Activated CD4-positive, alpha-beta memory T cell treated with anti-CD3 and anti-CD28 coated beads for 36 hours (primary cell): ENCODE results near the gene FNTB. TPM values are rescaled to one million over a fixed set of nuclear protein-coding genes. Genes with fewer than 3 reads are reported as not detected.

Experiments used
- CTCF ChIA-PET: fragments of 350-600 bp; sonication (Branson Sonifier 250); formaldehyde crosslinking; loops from one replicate; lab custom pipeline; 2021; ENCODE audit warnings: antibody characterized with exemption, inconsistent platforms; lab: Charles Lee
- POLR2A ChIA-PET: fragments of 350-600 bp; sonication (Branson Sonifier 250); formaldehyde crosslinking; loops from one replicate; lab custom pipeline; 2021; ENCODE audit warnings: antibody characterized with exemption; lab: Charles Lee
- DNase-seq: peaks from one replicate; pipeline ENCODE4 v3.0.0-alpha.2; 2020
- H3K27ac Mint-ChIP-seq: one replicate; pipeline ENCODE4 v1.8.0; 2021; ENCODE audit warnings: mixed read lengths
- H3K27me3 Mint-ChIP-seq: one replicate; pipeline ENCODE4 v1.8.0; 2021; ENCODE audit warnings: mixed read lengths
- H3K36me3 Mint-ChIP-seq: one replicate; pipeline ENCODE4 v1.8.0; 2021; ENCODE audit warnings: mixed read lengths
- H3K4me1 Mint-ChIP-seq: one replicate; pipeline ENCODE4 v1.8.0; 2021; ENCODE audit warnings: low read depth, mixed read lengths
- H3K4me3 Mint-ChIP-seq: one replicate; pipeline ENCODE4 v1.8.0; 2021; ENCODE audit warnings: mild to moderate bottlenecking, mixed read lengths
- H3K9me3 Mint-ChIP-seq: one replicate; pipeline ENCODE4 v1.8.0; 2021; ENCODE audit warnings: mixed read lengths
- intact Hi-C: fragments of 100-400 bp; cut with micrococcal nuclease; formaldehyde crosslinking; loops from one replicate; pipeline ENCODE4 v1.15.1; 2023
- total RNA-seq, 2 experiments: library from RNA; stranded (reverse); gene quantifications; one replicate each; pipeline ENCODE4 v1.2.3, GENCODE V29; 2021

The FNTB gene, protein sequence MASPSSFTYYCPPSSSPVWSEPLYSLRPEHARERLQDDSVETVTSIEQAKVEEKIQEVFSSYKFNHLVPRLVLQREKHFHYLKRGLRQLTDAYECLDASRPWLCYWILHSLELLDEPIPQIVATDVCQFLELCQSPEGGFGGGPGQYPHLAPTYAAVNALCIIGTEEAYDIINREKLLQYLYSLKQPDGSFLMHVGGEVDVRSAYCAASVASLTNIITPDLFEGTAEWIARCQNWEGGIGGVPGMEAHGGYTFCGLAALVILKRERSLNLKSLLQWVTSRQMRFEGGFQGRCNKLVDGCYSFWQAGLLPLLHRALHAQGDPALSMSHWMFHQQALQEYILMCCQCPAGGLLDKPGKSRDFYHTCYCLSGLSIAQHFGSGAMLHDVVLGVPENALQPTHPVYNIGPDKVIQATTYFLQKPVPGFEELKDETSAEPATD
- total RNA-seq: 10 to 100 TPM in 1 of 2 experiments, 1 to 10 TPM in 1; 8.8 to 12.3 TPM

- Mint-ChIP-seq H3K36me3 (peaks cover 3% of the 10 kb centered on the region), H3K4me3 (peak within 1 kb of the TSS; percentile 98), H3K4me1 (peaks cover 39% of the 10 kb centered on the region), H3K27me3 (no peaks in the 10 kb centered on the region), H3K9me3 (no peaks in the 10 kb centered on the region), H3K27ac (peak within 1 kb of the TSS; percentile 98)
- ChIA-PET POLR2A (interaction anchor here (0.6 to 2.3 kb wide), 7 partner anchors 12 to 114 kb away, joined by 3 to 17 read pairs (median 3); no protein-coding TSS in a partner anchor), CTCF (interaction anchor here (0.5 to 5.6 kb wide), 25 partner anchors 8 to 973 kb away, joined by 3 to 30 read pairs (median 3); partner anchors contain the start of genes CHURC1 and MAX)
- peak; percentile 95 for DNase-seq
- intact Hi-C loops: loop anchor here (1.0 to 10.0 kb wide), 10 partner anchors 16 to 858 kb away; partner anchors contain the start of genes CHURC1, FUT8 and MAX
Observed at GRCh38 chr14:64986648-64987437, at the start of gene FNTB. FNTB (plus strand) TSS chr14:64986895; CDS start chr14:64986954, 59 bp downstream.

DNA sequence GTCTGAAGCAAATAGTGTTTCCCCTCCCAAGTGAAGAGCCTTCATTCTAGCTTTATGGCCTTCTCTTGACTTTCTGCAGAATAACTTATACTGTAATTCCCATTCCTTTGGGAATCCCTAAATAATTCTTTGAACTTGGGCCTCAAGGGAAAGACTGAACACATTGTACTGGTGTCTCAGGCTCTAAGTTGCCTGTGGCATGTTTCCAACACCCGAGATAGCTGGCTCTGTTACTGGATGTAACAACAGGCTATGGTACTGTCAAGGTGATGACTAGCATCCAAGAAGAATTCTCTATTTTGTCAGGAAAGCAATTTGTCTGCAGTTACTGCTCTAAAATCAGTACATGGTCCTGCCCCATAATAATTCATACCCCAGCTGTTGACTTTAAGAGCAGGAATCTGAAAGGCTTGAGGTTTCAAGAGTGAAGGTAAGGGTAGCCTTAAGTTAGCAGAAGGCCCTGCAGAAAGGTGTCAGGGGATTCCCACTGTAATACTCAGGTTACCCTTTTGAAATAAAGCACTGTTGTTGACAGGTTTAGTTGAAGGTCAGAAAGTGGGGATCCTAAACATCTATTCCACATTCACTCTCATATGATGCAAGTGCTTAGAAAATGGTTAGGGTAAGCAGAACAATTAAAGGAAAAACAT is 49.4 kb upstream of the FNTB start:
- H3K4me3 Mint-ChIP-seq: no peak overlapping the region
- no peaks in the 10 kb centered on the region for H3K27me3 Mint-ChIP-seq
- intact Hi-C loops: loop anchor here (1.0 kb wide), 1 partner anchor 9 kb away; no protein-coding TSS in a partner anchor
- H3K36me3 Mint-ChIP-seq: peaks cover 18% of the 10 kb centered on the region
- POLR2A ChIA-PET: interaction anchor here (0.5 to 2.2 kb wide), 2 partner anchors 20 to 22 kb away, joined by 3 to 8 read pairs; partner anchors contain the start of gene CHURC1
- H3K4me1 Mint-ChIP-seq: peaks cover 60% of the 10 kb centered on the region
- no peak for DNase-seq
- H3K27ac Mint-ChIP-seq: peak overlapping the region; percentile 28
- no peaks in the 10 kb centered on the region for H3K9me3 Mint-ChIP-seq
- CTCF ChIA-PET: interaction anchor here (1.2 to 1.9 kb wide), 5 partner anchors 13 to 114 kb away, joined by 3 to 10 read pairs (median 4); no protein-coding TSS in a partner anchor

DNA sequence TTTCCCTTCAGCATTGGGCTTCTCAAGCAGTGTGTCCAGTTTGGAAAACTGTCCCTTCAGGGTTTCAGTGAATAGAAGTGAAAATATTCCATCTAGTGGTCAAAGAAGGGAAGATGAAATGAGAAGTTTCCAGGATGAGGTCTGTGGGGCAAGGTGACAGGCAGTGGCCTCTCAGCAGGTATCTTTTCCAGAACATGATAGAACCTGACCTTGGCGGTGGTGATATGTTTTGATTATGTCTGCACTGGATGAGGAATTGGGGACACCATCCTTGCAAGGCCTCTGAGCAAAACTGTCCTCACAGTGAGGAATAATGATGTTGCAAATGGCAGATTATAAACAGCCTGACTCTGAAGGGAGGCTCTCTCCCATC is 48.9 kb upstream of the FNTB start:
- no peak for DNase-seq
- H3K27ac Mint-ChIP-seq: peak overlapping the region; percentile 28
- no peak overlapping the region for H3K4me3 Mint-ChIP-seq
- H3K36me3 Mint-ChIP-seq: peaks cover 18% of the 10 kb centered on the region
- H3K27me3 Mint-ChIP-seq: no peaks in the 10 kb centered on the region
- POLR2A ChIA-PET: no interaction called here
- H3K9me3 Mint-ChIP-seq: no peaks in the 10 kb centered on the region
- CTCF ChIA-PET: interaction anchor here (1.2 to 1.5 kb wide), 2 partner anchors 46 to 115 kb away, joined by 4 to 5 read pairs; no protein-coding TSS in a partner anchor
- H3K4me1 Mint-ChIP-seq: peaks cover 58% of the 10 kb centered on the region
- intact Hi-C loops: loop anchor here (1.0 kb wide), 1 partner anchor 10 kb away; no protein-coding TSS in a partner anchor

DNA sequence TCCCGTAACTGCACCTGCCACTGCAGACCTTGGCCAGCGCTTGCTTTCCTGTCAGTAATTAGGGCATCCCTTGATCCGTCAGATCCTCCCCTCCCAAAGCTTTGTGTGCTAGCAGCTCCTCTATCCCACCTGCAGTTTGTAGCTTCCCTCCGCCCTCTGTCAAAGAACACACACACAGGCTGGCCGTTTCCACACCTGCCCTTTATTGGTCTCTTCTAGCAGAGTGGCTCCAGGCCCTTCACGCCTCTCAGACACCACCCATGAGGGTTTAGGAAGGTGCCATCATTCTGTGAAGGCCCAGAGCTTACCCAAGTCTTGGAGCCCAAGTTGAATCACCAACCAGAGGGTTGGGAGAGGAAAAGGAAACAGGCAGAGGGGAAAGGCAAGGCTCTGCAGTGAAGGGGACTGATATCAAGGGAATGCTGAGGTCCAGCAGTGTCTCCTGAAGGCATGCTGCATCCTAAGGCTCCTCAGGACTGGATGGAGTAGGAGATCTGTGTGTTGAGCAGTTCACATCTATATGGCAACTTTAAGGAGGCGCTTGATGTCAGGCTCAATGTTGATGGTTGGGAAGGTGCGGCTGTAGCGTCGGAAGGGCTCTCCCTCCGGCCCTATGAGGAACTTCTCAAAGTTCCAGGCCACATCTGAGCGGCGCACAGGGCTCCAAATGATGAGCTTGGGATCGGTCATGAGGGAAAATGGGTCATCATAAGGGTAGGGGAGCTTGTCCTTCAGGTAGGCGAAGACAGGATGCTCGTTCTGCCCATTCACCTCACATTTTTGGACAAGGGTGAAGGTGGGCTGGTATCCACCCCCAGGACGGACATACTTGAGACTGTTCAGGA is 47.5 kb upstream of the FNTB start:
- Mint-ChIP-seq H3K27me3 (no peaks in the 10 kb centered on the region), H3K4me3 (no peak overlapping the region), H3K4me1 (peaks cover 63% of the 10 kb centered on the region), H3K27ac (peak overlapping the region; percentile 30), H3K9me3 (no peaks in the 10 kb centered on the region), H3K36me3 (peaks cover 16% of the 10 kb centered on the region)
- ChIA-PET CTCF (interaction anchor here (0.6 to 1.5 kb wide), 3 partner anchors 39 to 116 kb away, joined by 3 to 5 read pairs (median 3); no protein-coding TSS in a partner anchor), POLR2A (interaction anchor here (0.7 to 1.1 kb wide), 2 partner anchors 14 to 521 kb away, joined by 3 to 4 read pairs; no protein-coding TSS in a partner anchor)
- DNase-seq: no peak
- intact Hi-C loops: no loop called here

DNA sequence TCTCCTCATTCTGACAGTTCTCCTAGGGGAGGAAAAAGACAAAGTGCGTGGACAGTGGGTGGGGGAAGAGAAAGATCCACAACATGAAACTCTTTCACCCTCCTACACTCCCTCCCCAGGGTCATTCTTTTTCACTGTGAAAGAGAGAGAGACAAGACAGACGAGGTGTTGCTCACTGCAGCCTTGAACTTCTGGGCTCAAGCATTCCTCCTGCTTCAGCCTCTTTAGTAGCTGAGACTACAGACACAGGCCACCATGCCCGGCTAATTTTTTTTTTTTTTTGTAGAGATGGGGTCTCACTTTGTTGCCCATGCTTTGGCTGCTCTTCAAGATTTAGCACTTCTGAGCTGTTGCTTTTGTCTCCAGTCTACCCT is 46.9 kb upstream of the FNTB start:
- Mint-ChIP-seq H3K27ac (no peak overlapping the region), H3K27me3 (no peaks in the 10 kb centered on the region), H3K4me1 (peaks cover 57% of the 10 kb centered on the region), H3K9me3 (no peaks in the 10 kb centered on the region), H3K36me3 (peaks cover 11% of the 10 kb centered on the region), H3K4me3 (no peak overlapping the region)
- DNase-seq: no peak
- intact Hi-C loops: no loop called here
- ChIA-PET CTCF (no interaction called here), POLR2A (interaction anchor here (0.6 to 1.1 kb wide), 3 partner anchors 15 to 521 kb away, joined by 3 to 5 read pairs (median 4); no protein-coding TSS in a partner anchor)

GRCh38 chr14:64940336-64940910 is 46.3 kb upstream of the FNTB start:
- Mint-ChIP-seq H3K4me3 (no peak overlapping the region), H3K4me1 (peaks cover 52% of the 10 kb centered on the region), H3K27ac (peak overlapping the region; percentile 4), H3K27me3 (no peaks in the 10 kb centered on the region), H3K36me3 (peaks cover 15% of the 10 kb centered on the region), H3K9me3 (no peaks in the 10 kb centered on the region)
- intact Hi-C loops: no loop called here
- DNase-seq: no peak
- ChIA-PET POLR2A (interaction anchor here (0.6 kb wide), 1 partner anchor 117 kb away, joined by 5 read pairs; no protein-coding TSS in a partner anchor), CTCF (interaction anchor here (2.2 kb wide), 1 partner anchor 48 kb away, joined by 9 read pairs; no protein-coding TSS in a partner anchor)

- Mint-ChIP-seq H3K4me3 (no peak within 1 kb of the TSS), H3K27ac (peak within 1 kb of the TSS; percentile 18), H3K4me1 (peaks cover 32% of the 10 kb centered on the region), H3K27me3 (no peaks in the 10 kb centered on the region), H3K9me3 (no peaks in the 10 kb centered on the region), H3K36me3 (peaks cover 19% of the 10 kb centered on the region)
- no peak for DNase-seq
- ChIA-PET CTCF (no interaction called here), POLR2A (no interaction called here)
- intact Hi-C loops: no loop called here
Observed at GRCh38 chr14:64942531-64943111, 44.1 kb upstream of the FNTB start, which contains the start of gene GPX2. GPX2 (minus strand) TSS chr14:64942745; CDS start chr14:64942726, 19 bp downstream.

- Mint-ChIP-seq H3K36me3 (peaks cover 19% of the 10 kb centered on the region), H3K4me3 (no peak overlapping the region), H3K27me3 (no peaks in the 10 kb centered on the region), H3K27ac (peak overlapping the region; percentile 18), H3K9me3 (no peaks in the 10 kb centered on the region), H3K4me1 (peaks cover 27% of the 10 kb centered on the region)
- intact Hi-C loops: no loop called here
- no peak for DNase-seq
- POLR2A ChIA-PET: no interaction called here
- CTCF ChIA-PET: interaction anchor here (1.1 kb wide), 1 partner anchor 91 kb away, joined by 3 read pairs; no protein-coding TSS in a partner anchor
Observed at GRCh38 chr14:64943556-64943955, 43.1 kb upstream of the FNTB start.

DNA sequence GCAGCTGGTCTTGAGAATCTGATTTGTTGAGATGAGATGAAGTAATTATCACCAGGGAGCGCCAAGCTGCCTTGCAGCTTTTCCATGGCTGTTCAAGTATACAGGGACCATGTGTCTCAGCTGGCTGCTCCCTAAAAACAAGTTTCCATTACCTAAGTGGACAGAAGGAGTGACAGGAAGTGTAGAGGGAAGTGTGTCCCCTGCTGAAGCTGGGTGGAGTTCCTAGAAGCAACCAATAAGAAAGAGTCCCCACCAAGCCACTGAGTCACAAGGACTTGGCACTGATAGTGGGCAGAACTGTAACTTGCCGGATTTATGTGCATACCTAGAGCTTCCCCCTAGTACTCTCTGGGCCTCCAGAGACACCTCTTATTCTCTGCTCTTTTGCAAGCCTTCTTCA is 42.7 kb upstream of the FNTB start:
- H3K9me3 Mint-ChIP-seq: no peaks in the 10 kb centered on the region
- no peak overlapping the region for H3K4me3 Mint-ChIP-seq
- peaks cover 17% of the 10 kb centered on the region for H3K36me3 Mint-ChIP-seq
- H3K27ac Mint-ChIP-seq: peak overlapping the region; percentile 18
- H3K4me1 Mint-ChIP-seq: peaks cover 22% of the 10 kb centered on the region
- no peak for DNase-seq
- POLR2A ChIA-PET: no interaction called here
- intact Hi-C loops: no loop called here
- CTCF ChIA-PET: interaction anchor here (1.0 to 1.1 kb wide), 2 partner anchors 52 to 91 kb away, joined by 3 read pairs; no protein-coding TSS in a partner anchor
- H3K27me3 Mint-ChIP-seq: no peaks in the 10 kb centered on the region

DNA sequence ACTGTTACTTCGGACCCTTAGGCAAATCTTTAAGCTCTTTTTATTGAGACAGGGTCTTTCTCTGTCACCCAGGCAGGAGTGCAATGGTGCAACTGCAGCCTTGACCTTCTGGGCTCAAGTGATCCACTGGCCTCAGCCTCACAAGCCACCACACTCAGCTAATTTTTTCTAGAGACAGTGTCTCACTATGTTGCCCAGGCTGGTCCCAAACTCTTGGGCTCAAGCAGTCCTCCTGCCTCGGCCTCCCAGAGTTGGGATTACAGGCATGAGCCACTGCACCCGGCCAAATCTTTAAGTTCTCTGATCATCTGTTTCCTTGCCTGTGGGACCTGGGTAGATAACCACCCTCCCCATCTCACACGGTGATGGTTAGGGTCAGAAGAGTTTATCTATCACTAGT is 41.8 kb upstream of the FNTB start:
- H3K27me3 Mint-ChIP-seq: no peaks in the 10 kb centered on the region
- no peak overlapping the region for H3K27ac Mint-ChIP-seq
- H3K36me3 Mint-ChIP-seq: peaks cover 15% of the 10 kb centered on the region
- intact Hi-C loops: no loop called here
- H3K4me1 Mint-ChIP-seq: peaks cover 14% of the 10 kb centered on the region
- H3K9me3 Mint-ChIP-seq: no peaks in the 10 kb centered on the region
- CTCF ChIA-PET: interaction anchor here (1.0 kb wide), 1 partner anchor 53 kb away, joined by 3 read pairs; no protein-coding TSS in a partner anchor
- POLR2A ChIA-PET: no interaction called here
- H3K4me3 Mint-ChIP-seq: no peak overlapping the region
- no peak for DNase-seq
